GM18867 (cell line): Measurements from ENCODE around the gene FBN1.

Experiments
- ATAC-seq: cut with Tn5 transposase; IDR thresholded peaks from one replicate; pipeline ENCODE4 v1.9.1; 2021; ENCODE audit warnings: mild to moderate bottlenecking, moderate library complexity; ENCODE audit not compliant: unreplicated experiment

The FBN1 gene

GRCh38 chr15:48408327-48408726 lies 237.2 kb downstream of the FBN1 start:
- no peak for ATAC-seq

- no peak for ATAC-seq
Measured at GRCh38 chr15:48407646-48408045, 237.9 kb downstream of the FBN1 start.

GRCh38 chr15:48406911-48407310 lies 238.6 kb downstream of the FBN1 start:
- no peak for ATAC-seq

GRCh38 chr15:48406266-48406891 lies 239.1 kb downstream of the FBN1 start:
- no peak for ATAC-seq

- ATAC-seq = no peak
Measured at GRCh38 chr15:48402427-48403177, 242.9 kb downstream of the FBN1 start.

- no peak for ATAC-seq
Measured at GRCh38 chr15:48400086-48400485, 245.4 kb downstream of the FBN1 start.

GRCh38 chr15:48397841-48398240 lies 247.7 kb downstream of the FBN1 start:
- no peak for ATAC-seq

- ATAC-seq = no peak
Measured at GRCh38 chr15:48396020-48396419, 249.5 kb downstream of the FBN1 start.

GRCh38 chr15:48395521-48396011 lies 249.9 kb downstream of the FBN1 start:
- ATAC-seq = no peak

GRCh38 chr15:48394970-48395369 lies 250.5 kb downstream of the FBN1 start:
- ATAC-seq = no peak

GRCh38 chr15:48393645-48394506 lies 251.6 kb downstream of the FBN1 start:
- no peak for ATAC-seq

- ATAC-seq = no peak
Measured at GRCh38 chr15:48392356-48392755, 253.2 kb downstream of the FBN1 start.

- ATAC-seq = no peak
Measured at GRCh38 chr15:48391950-48392349, 253.6 kb downstream of the FBN1 start.

GRCh38 chr15:48389691-48390143 lies 255.8 kb downstream of the FBN1 start:
- ATAC-seq = no peak

- no peak for ATAC-seq
Measured at GRCh38 chr15:48388910-48389309, 256.6 kb downstream of the FBN1 start.

- no peak for ATAC-seq
Measured at GRCh38 chr15:48388016-48388851, 257.3 kb downstream of the FBN1 start.

GRCh38 chr15:48385031-48385830 lies 260.3 kb downstream of the FBN1 start:
- no peak for ATAC-seq

GRCh38 chr15:48384616-48385015 lies 260.9 kb downstream of the FBN1 start:
- ATAC-seq = no peak

GRCh38 chr15:48383031-48383430 lies 262.5 kb downstream of the FBN1 start:
- no peak for ATAC-seq

GRCh38 chr15:48381861-48382260 lies 263.6 kb downstream of the FBN1 start:
- ATAC-seq = no peak
